GM21423 (cell line): ENCODE results near the gene FGB.

Source experiments
- ATAC-seq: cut with Tn5 transposase; IDR thresholded peaks from one replicate; pipeline ENCODE4 v1.9.1; 2021; ENCODE audit warnings: mild to moderate bottlenecking, moderate library complexity; ENCODE audit not compliant: unreplicated experiment

The FGB gene

GRCh38 chr4:154565704-154566103, 2.9 kb downstream of the FGB start:
- ATAC-seq, result no peak

DNA sequence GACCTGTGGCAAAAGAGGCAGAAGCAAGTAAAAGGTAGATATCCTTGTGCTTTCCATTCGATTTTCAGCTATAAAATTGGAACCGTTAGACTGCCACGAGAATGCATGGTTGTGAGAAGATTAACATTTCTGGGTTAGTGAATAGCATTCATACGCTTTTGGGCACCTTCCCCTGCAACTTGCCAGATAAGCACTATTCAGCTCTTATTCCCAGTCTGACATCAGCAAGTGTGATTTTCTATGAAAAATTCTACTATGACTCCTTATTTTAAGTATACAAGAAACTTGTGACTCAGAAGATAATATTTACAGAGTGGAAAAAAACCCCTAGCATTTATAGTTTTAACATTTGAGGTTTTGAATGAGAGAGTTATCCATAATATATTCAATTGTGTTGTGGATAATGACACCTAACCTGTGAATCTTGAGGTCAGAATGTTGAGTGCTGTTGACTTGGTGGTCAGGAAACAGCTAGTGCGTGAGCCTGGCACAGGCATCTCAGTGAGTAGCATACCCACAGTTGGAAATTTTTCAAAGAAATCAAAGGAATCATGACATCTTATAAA, 3.9 kb downstream of the FGB start:
- ATAC-seq, result no peak

DNA sequence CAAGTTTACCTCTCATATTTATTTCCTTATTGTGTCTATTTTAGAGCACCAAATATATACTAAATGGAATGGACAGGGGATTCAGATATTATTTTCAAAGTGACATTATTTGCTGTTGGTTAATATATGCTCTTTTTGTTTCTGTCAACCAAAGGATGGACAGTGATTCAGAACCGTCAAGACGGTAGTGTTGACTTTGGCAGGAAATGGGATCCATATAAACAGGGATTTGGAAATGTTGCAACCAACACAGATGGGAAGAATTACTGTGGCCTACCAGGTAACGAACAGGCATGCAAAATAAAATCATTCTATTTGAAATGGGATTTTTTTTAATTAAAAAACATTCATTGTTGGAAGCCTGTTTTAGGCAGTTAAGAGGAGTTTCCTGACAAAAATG, 6.2 kb downstream of the FGB start:
- ATAC-seq, result no peak

DNA sequence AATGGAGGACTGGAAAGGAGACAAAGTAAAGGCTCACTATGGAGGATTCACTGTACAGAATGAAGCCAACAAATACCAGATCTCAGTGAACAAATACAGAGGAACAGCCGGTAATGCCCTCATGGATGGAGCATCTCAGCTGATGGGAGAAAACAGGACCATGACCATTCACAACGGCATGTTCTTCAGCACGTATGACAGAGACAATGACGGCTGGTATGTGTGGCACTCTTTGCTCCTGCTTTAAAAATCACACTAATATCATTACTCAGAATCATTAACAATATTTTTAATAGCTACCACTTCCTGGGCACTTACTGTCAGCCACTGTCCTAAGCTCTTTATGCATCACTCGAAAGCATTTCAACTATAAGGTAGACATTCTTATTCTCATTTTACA, 6.8 kb downstream of the FGB start:
- no peak for ATAC-seq

DNA sequence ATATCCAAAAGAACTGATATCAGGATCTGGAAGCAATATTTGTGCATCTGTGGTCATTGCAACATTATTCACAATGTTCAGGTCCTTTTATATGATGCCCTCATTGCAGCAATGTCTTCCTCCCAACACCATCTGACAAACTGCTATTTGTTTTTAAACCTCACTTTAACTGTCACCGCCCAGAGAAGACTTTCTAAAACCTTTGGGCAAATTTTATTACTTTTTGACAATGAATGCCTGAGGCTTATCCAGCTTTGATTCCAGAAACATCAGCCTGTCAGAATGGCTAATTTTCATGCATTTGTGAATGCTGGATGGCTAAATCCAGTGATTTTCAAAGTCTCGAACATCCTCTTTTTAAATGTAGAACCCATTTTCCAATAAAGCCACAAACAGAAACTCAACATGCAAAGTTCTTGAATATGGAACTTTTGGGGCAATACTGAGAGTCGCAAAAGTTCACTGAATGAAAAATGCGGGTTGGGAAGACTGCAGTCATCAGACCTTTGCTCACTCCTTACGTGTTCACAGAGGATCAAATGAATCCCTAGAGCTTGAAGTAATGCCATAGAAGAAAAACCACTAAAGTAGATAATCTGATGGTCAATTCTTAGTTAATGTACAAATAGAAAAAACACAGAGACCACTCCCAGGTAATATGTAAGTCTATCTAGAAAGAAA, 10.5 kb downstream of the FGB start:
- no peak for ATAC-seq

GRCh38 chr4:154574311-154574710, 11.5 kb downstream of the FGB start:
- no peak for ATAC-seq

DNA sequence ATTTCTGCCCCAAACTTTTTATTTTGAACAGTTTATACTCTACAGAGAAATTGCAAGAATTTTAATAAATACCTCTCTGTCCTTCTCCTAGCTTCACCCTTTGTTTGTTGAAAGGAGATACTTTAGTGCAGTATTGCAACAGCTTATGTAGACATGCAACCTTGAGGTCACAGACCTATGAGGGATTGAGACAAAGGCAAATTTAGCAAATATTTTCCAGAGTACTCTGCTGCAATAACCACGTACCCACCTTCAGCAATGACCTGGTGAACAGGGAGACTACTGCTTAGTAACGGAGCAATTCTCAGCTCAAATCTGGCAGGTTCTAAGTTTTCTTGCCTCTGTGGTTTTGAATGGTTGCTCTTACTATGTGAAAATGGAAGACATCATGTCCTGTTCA, 14.5 kb downstream of the FGB start:
- ATAC-seq, result no peak

- ATAC-seq, result no peak
Measured at GRCh38 chr4:154578919-154579318, 16.1 kb downstream of the FGB start.

DNA sequence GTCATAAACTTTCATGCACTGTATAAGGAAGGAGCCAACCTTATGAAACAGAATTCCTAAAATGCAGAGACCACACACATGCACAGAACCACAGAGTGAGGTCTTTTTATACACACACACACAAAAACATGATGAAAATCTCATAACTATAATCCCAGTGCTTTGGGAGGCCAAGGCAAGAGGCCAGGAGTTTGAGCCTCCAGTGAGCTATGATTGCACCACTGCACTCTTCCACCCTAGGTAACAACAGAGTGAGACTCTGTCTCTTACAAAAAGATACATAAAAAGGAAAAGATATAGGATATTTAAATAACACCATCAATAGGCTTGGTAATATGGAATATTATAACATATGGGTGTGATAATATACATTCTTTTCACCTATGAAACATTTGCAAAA, 17.1 kb downstream of the FGB start:
- ATAC-seq, result no peak

DNA sequence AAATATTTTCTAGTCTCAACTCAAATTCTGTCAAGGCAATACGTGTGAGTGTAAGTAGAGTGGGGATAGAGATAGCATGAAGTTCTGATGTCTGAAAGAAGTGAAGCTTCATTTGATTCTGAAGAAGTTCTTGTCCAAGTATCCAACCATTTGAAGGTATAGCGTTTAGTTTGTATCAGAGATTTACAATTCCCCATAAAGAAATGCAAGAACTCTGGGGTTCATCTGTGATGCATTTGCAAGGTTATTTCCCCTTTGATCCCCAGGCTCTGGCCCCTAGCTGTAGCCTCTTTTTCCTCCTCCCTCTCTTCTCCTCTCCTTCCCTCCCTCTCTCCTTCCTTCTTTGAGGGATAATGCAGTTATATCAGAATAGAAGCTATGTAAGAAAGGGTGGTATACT, 19.9 kb downstream of the FGB start:
- no peak for ATAC-seq

DNA sequence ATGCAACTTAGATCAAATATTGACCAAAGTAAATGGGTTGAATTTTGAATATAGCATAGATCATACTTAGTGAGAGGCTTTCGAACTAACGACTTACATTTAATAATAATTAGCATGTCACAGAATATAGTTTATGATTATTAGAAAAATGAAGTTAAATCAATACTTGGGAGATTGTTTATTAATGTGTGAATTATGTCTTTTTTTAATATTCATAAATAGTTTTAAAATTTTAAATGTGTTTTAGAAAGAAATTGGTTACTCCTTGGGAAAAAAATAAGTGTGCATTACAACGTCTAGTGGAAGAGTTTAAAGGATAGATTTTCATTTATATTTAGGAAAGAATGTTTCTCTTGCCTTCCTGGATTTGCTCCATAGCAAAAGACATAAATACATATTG, 20.4 kb downstream of the FGB start:
- no peak for ATAC-seq

DNA sequence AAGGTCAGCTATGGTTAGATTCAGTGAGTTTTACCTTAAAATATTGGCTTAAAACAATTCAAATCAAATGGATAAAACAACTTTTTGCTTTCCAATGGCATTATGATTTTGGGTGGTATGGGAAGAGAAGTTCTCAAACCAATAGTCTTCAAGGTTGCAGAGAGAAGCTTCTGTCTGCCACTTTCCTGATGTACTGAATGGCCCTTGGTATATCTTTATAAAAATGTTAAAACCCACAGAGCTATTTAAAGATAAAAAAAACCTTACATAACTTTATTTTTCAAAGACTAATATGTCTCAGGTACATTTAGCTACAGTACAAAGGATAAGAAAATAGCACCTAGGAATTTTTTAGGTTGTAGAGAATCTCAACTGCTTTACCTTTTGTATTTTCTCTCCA, 20.9 kb downstream of the FGB start:
- no peak for ATAC-seq

DNA sequence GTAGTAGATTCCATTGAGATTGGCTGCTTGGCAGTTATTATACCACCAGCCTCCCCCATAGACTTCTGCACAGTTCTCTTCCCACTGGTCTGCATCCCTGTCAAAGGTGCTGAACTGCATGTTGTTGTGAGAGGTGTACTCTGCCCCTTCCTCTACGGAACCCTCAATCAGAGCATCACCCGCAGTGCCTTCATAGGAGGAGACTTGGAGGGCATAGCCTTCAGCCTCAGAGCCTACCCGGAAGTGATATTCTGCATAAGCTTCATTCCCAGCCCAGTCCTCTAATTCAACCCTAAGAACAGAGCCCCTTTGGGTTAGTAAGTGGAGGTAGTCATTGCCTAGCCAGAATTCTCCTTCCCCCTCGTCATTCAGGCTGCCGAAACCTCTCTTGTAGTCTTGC, 21.4 kb downstream of the FGB start:
- no peak for ATAC-seq

GRCh38 chr4:154585369-154586018, 22.7 kb downstream of the FGB start:
- ATAC-seq, result no peak

GRCh38 chr4:154586296-154587033, 23.7 kb downstream of the FGB start:
- no peak for ATAC-seq

GRCh38 chr4:154588198-154588597, 25.4 kb downstream of the FGB start:
- ATAC-seq, result no peak

GRCh38 chr4:154589296-154590197, 26.7 kb downstream of the FGB start:
- ATAC-seq, result no peak

DNA sequence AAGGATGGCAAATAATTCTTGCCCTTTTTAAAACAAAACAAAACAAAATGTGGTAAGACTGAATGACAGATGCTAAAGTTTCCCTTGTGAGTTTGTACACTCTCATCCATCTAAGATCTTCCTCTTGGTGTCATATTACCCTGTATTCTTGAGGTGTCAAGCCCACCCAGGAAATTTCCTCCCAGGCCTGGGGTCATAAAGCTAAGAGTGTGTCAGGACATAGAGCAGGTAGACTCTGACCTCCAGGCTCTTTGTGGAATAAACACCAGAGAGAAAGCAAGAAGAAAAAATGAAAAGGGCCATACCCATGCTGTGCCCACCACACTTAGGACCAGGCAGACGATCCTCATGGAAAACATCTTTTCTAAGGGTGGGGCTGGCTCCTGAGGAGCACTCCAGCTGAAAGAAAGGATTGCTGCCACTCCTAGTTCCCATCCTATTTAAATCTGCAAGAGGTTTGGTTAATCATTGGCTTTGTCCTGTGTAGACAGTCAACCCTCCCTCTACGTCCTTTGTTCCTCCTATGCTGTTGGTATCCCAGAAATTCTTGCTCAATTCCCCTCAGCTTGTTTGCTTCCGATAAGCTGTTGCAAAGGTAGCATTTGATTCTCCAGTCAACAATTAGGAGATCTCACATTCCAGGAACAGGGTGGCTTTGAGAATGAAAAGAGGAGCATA, 27.7 kb downstream of the FGB start, which contains the start of gene FGA:
Gene FGA (minus strand): TSS at position 414 of the 678 bp plus-strand sequence. CDS start 55 bp downstream, at position 359.
- no peak for ATAC-seq

DNA sequence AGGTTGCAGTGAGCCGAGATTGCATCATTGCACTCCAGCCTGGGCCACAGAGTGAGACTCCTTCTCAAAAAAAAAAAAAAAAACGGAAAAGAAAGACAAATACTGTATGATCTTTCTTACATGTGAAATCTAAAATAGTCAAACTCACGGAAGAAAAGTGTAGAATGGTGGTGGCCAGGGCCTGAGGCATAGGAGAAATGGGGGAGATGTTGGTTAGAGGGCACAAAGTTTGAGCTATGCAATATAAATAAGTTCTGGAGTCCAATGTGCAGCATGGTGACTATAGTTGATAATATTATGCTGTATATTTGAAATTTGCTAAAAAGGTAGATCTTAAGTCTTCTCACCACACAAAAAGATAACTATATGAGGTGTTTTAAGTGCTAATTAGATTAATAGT, 29.1 kb downstream of the FGB start:
- no peak for ATAC-seq

GRCh38 chr4:154593868-154594267, 31.1 kb downstream of the FGB start:
- ATAC-seq, result no peak
